ENCODE data around the gene EMILIN3. TPM values are rescaled to one million over a fixed set of nuclear protein-coding genes. Genes with fewer than 3 reads are reported as not detected.

The EMILIN3 gene
- polyA plus RNA-seq, 1 experiment, result 0.12 TPM

GRCh38 chr20:41411391-41411847 is 44.8 kb upstream of the EMILIN3 start:
- H3K27ac ChIP-seq (ENCODE audit: low read depth, low read length), result no peak overlapping the region
- POLR2A ChIA-PET, result no interaction called here
- peak; percentile 55 for TF ChIP-seq CTCF (IDR thresholded peaks at IDR 0.05; ENCODE audit: low read depth, low read length)
- H3K9me3 ChIP-seq (ENCODE audit: control insufficient read depth, insufficient read depth, low read length), result no peaks in the 10 kb centered on the region
- no peak overlapping the region for H3K4me3 ChIP-seq (ENCODE audit: low read depth, low read length)
- no peak for DNase-seq (ENCODE audit: low read depth, low spot score)
- CTCF ChIA-PET, result interaction anchor here (0.6 to 5.1 kb wide), 43 partner anchors 9 to 446 kb away, joined by 3 to 42 read pairs (median 4); partner anchors contain the start of genes LPIN3 and PLCG1
- H3K27me3 ChIP-seq (ENCODE audit: control insufficient read depth, insufficient read depth, low read length), result no peaks in the 10 kb centered on the region

- CTCF ChIA-PET, result interaction anchor here (0.7 to 5.1 kb wide), 3 partner anchors 9 to 236 kb away, joined by 3 to 42 read pairs (median 30); partner anchors contain the start of gene LPIN3
- DNase-seq (ENCODE audit: low read depth, low spot score), result no peak
- no peak overlapping the region for H3K27ac ChIP-seq (ENCODE audit: low read depth, low read length)
Measured at GRCh38 chr20:41408986-41409385, 42.4 kb upstream of the EMILIN3 start.

DNA sequence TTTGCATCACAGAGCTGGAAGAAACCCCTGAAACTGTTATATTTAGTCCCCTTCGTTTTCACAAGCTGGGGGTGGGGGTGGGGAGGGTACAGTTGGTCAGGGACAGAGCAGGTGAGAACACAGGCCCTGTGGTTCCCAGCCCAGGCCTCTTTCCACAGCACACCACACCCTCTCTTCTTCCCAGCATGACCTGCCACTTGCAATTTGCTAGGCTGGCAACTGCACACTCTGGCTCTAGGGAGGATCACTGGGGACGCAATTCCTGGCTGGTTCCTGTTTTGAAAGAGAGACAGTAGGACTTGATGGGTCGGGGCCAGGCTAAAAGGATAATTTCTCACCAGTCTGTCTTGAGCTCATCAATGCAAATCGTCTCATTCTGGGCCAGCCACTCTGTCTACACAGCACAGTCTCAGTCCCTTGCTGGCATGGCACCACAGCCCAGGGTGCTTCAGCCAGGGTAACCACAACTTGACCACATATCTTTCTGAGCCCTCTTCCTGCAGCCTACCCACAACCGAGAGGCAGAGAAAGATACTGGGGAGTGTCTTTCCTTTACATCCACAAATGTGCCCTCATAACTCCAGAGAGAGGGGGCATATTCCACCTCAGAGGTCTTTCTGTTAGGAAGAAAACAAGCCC is 41.7 kb upstream of the EMILIN3 start:
- no peak overlapping the region for H3K27ac ChIP-seq (ENCODE audit: low read depth, low read length)
- CTCF ChIA-PET, result interaction anchor here (5.1 kb wide), 1 partner anchor 235 kb away, joined by 42 read pairs; no protein-coding TSS in a partner anchor
- POLR2A ChIA-PET, result no interaction called here

More at GRCh38 chr20:41408986-41409385, 42.4 kb upstream of the EMILIN3 start:
- no peak overlapping the region for H3K4me3 ChIP-seq (ENCODE audit: low read depth, low read length)
- H3K27me3 ChIP-seq (ENCODE audit: control insufficient read depth, insufficient read depth, low read length), result no peaks in the 10 kb centered on the region
- no peak for TF ChIP-seq CTCF (IDR thresholded peaks at IDR 0.05; ENCODE audit: low read depth, low read length)
- POLR2A ChIA-PET, result no interaction called here
- no peaks in the 10 kb centered on the region for H3K9me3 ChIP-seq (ENCODE audit: control insufficient read depth, insufficient read depth, low read length)

GRCh38 chr20:41407607-41408006 is 41.0 kb upstream of the EMILIN3 start:
- ChIA-PET CTCF (interaction anchor here (5.1 kb wide), 1 partner anchor 235 kb away, joined by 42 read pairs; no protein-coding TSS in a partner anchor), POLR2A (no interaction called here)
- Histone ChIP-seq H3K27me3 (ENCODE audit: control insufficient read depth, insufficient read depth, low read length) (no peaks in the 10 kb centered on the region), H3K27ac (ENCODE audit: low read depth, low read length) (no peak overlapping the region), H3K4me3 (ENCODE audit: low read depth, low read length) (no peak overlapping the region), H3K9me3 (ENCODE audit: control insufficient read depth, insufficient read depth, low read length) (no peaks in the 10 kb centered on the region)
- TF ChIP-seq CTCF (IDR thresholded peaks at IDR 0.05; ENCODE audit: low read depth, low read length), result no peak
- no peak for DNase-seq (ENCODE audit: low read depth, low spot score)

More for the DNA sequence above, 41.7 kb upstream of the EMILIN3 start:
- no peak for TF ChIP-seq CTCF (IDR thresholded peaks at IDR 0.05; ENCODE audit: low read depth, low read length)
- Histone ChIP-seq H3K9me3 (ENCODE audit: control insufficient read depth, insufficient read depth, low read length) (no peaks in the 10 kb centered on the region), H3K27me3 (ENCODE audit: control insufficient read depth, insufficient read depth, low read length) (no peaks in the 10 kb centered on the region), H3K4me3 (ENCODE audit: low read depth, low read length) (no peak overlapping the region)
- DNase-seq (ENCODE audit: low read depth, low spot score), result no peak

DNA sequence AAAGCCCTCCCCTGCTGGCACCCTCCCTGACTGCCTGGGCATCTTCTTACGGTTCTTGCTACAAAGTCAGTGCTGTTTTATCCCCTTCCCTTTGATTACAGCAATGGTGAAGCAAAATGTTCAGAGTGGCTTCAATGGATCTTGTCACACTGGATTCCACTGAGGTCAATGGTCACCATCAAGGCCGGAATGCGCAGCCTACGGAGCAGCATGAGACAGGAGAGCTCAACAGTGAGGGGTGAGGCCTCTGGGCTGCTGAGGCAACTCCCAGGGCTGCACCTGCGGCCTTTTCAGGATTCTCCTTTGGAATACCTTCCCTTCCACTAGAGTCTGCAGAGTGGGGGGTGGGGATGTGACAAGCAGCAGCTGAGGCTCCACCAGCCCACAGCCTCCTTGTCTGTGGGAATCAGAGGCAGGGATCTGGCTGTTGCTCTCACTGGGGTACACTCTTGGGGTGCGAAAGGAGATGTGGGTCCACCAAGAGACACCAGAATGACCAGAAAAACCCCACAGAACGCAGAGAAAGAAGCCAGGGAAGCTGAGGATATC is 40.4 kb upstream of the EMILIN3 start:
- no peak overlapping the region for H3K4me3 ChIP-seq (ENCODE audit: low read depth, low read length)
- ChIA-PET POLR2A (no interaction called here), CTCF (interaction anchor here (5.1 kb wide), 1 partner anchor 234 kb away, joined by 42 read pairs; no protein-coding TSS in a partner anchor)
- H3K27ac ChIP-seq (ENCODE audit: low read depth, low read length), result no peak overlapping the region
- no peaks in the 10 kb centered on the region for H3K9me3 ChIP-seq (ENCODE audit: control insufficient read depth, insufficient read depth, low read length)
- no peak for TF ChIP-seq CTCF (IDR thresholded peaks at IDR 0.05; ENCODE audit: low read depth, low read length)
- DNase-seq (ENCODE audit: low read depth, low spot score), result no peak
- no peaks in the 10 kb centered on the region for H3K27me3 ChIP-seq (ENCODE audit: control insufficient read depth, insufficient read depth, low read length)
